GM12891 (cell line): Measurements from ENCODE around the gene TGFBI.

Source experiments
- POLR2A ChIP-seq: IDR thresholded peaks from 2 replicates; pipeline ENCODE4 v1.6.1; 2011; ENCODE audit warnings: low read depth, low read length, control low read depth
- POLR2AphosphoS5 ChIP-seq: IDR thresholded peaks from 2 replicates; pipeline ENCODE4 v1.6.1; 2011; ENCODE audit warnings: low read depth, low read length, control low read depth
- TAF1 ChIP-seq: IDR thresholded peaks from 2 replicates; pipeline ENCODE4 v1.6.1; 2011; ENCODE audit warnings: low read depth, low read length, control low read depth

DNA sequence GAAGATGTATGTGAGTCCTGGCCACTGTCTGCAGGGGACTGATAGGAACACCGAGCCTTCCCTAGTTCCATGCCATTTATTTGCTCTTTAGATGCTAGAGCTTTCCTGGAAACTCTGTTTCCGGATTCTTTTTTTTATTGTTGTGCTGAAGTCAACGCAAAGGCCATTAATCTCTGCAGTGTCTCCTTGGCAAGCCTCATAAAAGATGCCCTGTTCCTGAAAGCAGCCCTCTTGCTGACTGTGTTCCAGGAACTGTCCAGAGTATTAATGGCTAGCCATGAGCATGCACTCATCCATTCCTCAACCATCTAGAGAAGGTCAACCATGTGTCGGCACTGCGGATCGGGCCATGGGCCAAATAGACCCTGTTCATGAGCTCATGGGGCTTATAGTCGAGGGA is 61.0 kb downstream of the TGFBI start:
- TF ChIP-seq TAF1 = no peak
- TF ChIP-seq POLR2A = no peak
- no peak for TF ChIP-seq POLR2AphosphoS5
